GM12878 (cell line): ENCODE measurements around the gene TRIP12. TPM values are rescaled to one million over a fixed set of nuclear protein-coding genes. Genes with fewer than 3 reads are reported as not detected.

Experiments
- ATAC-seq: fragments of 200-7000 bp; cut with Tn5 transposase; 3 replicates; pipeline ENCODE4 v1.9.1; 2020; ENCODE audit warnings: mild to moderate bottlenecking, moderate library complexity
- BruUV-seq: library from RNA; stranded (reverse); fragments of 400-500 nt; replicated peaks from 2 replicates; lab custom pipeline; 2021; lab: Mats Ljungman, UMichigan
- CTCF ChIA-PET: fragments of 300-600 bp; sonication (Branson Sonifier 250); formaldehyde crosslinking; extraction: SDS; loops from one replicate; lab custom pipeline; 2021; ENCODE audit warnings: inconsistent platforms; lab: Yijun Ruan, JAX
- POLR2A ChIA-PET: fragments of 350-600 bp; formaldehyde crosslinking; extraction: SDS; loops from one replicate; lab custom pipeline; 2021; ENCODE audit warnings: inconsistent platforms; lab: Charles Lee
- RAD21 ChIA-PET: fragments of 300-600 bp; sonication (Branson Sonifier 250); formaldehyde crosslinking; loops from one replicate; lab custom pipeline; 2023; ENCODE audit warnings: antibody characterized with exemption; ENCODE audit not compliant: unreplicated experiment; lab: Charles Lee
- SMC1A ChIA-PET: fragments of 300-600 bp; sonication (Branson Sonifier 250); formaldehyde crosslinking; loops from one replicate; lab custom pipeline; 2023; ENCODE audit not compliant: unreplicated experiment, uncharacterized antibody; lab: Charles Lee
- DNase-seq: peaks from one replicate; pipeline ENCODE4 v3.0.0-alpha.2; 2011; ENCODE audit warnings: low read depth, low spot score
- FAIRE-seq: peaks from 3 replicates; lab custom pipeline; 2011; peaks lifted over from hg19 to GRCh38; lab: Jason Lieb, UNC
- H2AFZ ChIP-seq: 2 replicates; pipeline ENCODE4 v1.6.0; 2011; ENCODE audit warnings: low read depth, low read length, control low read depth; ENCODE audit not compliant: control insufficient read depth
- H3K27ac ChIP-seq: 2 replicates; pipeline ENCODE4 v1.5.1; 2011; ENCODE audit warnings: control low read depth; ENCODE audit not compliant: control insufficient read depth, insufficient read depth
- H3K27me3 ChIP-seq, 2 experiments: replicated peaks in 1 of 2; 2 replicates each; pipeline versions ENCODE4 v1.6.0 to v1.6.1; 2011; ENCODE audit warnings: low read length in 1 of 2; ENCODE audit not compliant: control insufficient read depth in 2 of 2, insufficient read depth in 2 of 2
- H3K36me3 ChIP-seq, 2 experiments: 2 replicates each; pipeline ENCODE4 v1.5.1; 2011; ENCODE audit warnings: low read length in 1 of 2; ENCODE audit not compliant: control insufficient read depth in 2 of 2, insufficient read depth in 2 of 2
- H3K4me1 ChIP-seq: 2 replicates; pipeline ENCODE4 v1.6.1; 2011; ENCODE audit warnings: mild to moderate bottlenecking, low read length, moderate library complexity, mixed read lengths; ENCODE audit not compliant: control insufficient read depth, insufficient read depth
- H3K4me2 ChIP-seq: 2 replicates; pipeline ENCODE4 v1.6.0; 2011; ENCODE audit warnings: control low read depth; ENCODE audit not compliant: control insufficient read depth, insufficient read depth
- H3K4me3 ChIP-seq: fragments of 200-600 bp; sonication (generic); 2 replicates; pipeline ENCODE4 v1.5.1; 2016
- H3K79me2 ChIP-seq: 2 replicates; pipeline ENCODE4 v1.6.0; 2011; ENCODE audit warnings: low read length; ENCODE audit not compliant: control insufficient read depth, insufficient read depth
- H3K9ac ChIP-seq: 2 replicates; pipeline ENCODE4 v1.8.0; 2011; ENCODE audit warnings: low read length, control low read depth, mixed read lengths; ENCODE audit not compliant: control insufficient read depth, insufficient read depth
- H3K9me3 ChIP-seq: replicated peaks from 3 replicates; pipeline ENCODE4 v1.5.1; 2011; ENCODE audit warnings: mild to moderate bottlenecking, low read length; ENCODE audit not compliant: control insufficient read depth, insufficient read depth
- H4K20me1 ChIP-seq: 2 replicates; pipeline ENCODE4 v1.6.0; 2011; ENCODE audit not compliant: control insufficient read depth, insufficient read depth
- EGR1 ChIP-seq, 2 experiments: IDR thresholded peaks; 1 replicate in 1 of 2; 2 replicates in 1 of 2; pipeline ENCODE4 v1.6.1; 2011 to 2012; ENCODE audit warnings: low read depth in 2 of 2, low read length in 2 of 2, borderline replicate concordance in 1 of 2, mild to moderate bottlenecking in 1 of 2, moderate library complexity in 1 of 2
- SREBF2 ChIP-seq: IDR thresholded peaks from 2 replicates; pipeline ENCODE4 v1.6.1; 2012; ENCODE audit warnings: mild to moderate bottlenecking, low read length
- TBL1XR1 ChIP-seq: IDR thresholded peaks from 2 replicates; pipeline ENCODE4 v1.6.1; 2012; ENCODE audit warnings: low read depth, low read length, improper control_type of control experiment
- ZNF687 ChIP-seq: fragments of 450-650 bp; IDR thresholded peaks from 2 replicates; pipeline ENCODE4 v1.6.1; 2017; ENCODE audit warnings: mild to moderate bottlenecking, moderate library complexity
- WGBS: methylation state at CpG from one replicate; pipeline ENCODE4 v1.1.6; 2016; ENCODE audit warnings: low lambda C conversion rate; ENCODE audit not compliant: insufficient replicate concordance, insufficient coverage; ENCODE audit errors: missing lambda C conversion rate; 5-methylcytosine and 5-hydroxymethylcytosine counted together
- in situ Hi-C: fragments of 300-500 bp; cut with MboI; formaldehyde crosslinking; loops from 9 replicates; pipeline ENCODE4 v1.14.3; 2018; ENCODE audit warnings: mixed read lengths
- intact Hi-C: fragments of 100-400 bp; cut with micrococcal nuclease; formaldehyde crosslinking; loops from one replicate; pipeline ENCODE4 v1.14.2; 2022; ENCODE audit not compliant: unreplicated experiment
- polyA plus RNA-seq, 11 experiments: library from polyadenylated mRNA; depleted of rRNA in 4 of 11; unstranded in 6 of 11; stranded (reverse) in 5 of 11; fragments of >200 nt; fragmentation: Nextera tagmentation in 4 of 11; fragmentation: Illumina TruSeq in 1 of 11; extraction: Ambion mirVana in 4 of 11; extraction: Trizol in 1 of 11; gene quantifications; 1 replicate in 1 of 11; 2 replicates in 10 of 11; pipeline versions ENCODE4 v1.2.1 to v1.2.3, GENCODE V29; 2011 to 2016; ENCODE audit warnings: inconsistent platforms in 2 of 11, missing spikeins in 2 of 11, low read depth in 1 of 11
- total RNA-seq, 4 experiments: library from RNA; depleted of rRNA in 3 of 4; stranded (reverse); fragments of >200 nt in 3 of 4; fragmentation: Illumina TruSeq in 1 of 4; extraction: Trizol in 1 of 4; gene quantifications; 2 replicates each; pipeline versions ENCODE4 v1.2.1 to v1.2.3, GENCODE V29; 2013 to 2021

Gene TRIP12
- total and polyA plus RNA-seq, 10 of the 15 experiments (the other 5 are each of a cell fraction or from before 2014, with no cell fraction given): 23.1 to 207 (median 97.0) TPM

- Histone ChIP-seq H2AFZ (no peak overlapping the region), H3K4me3 (no peak overlapping the region), H3K27me3 (no peaks in the 10 kb centered on the region), H3K27ac (no peak overlapping the region), H3K79me2 (no peaks in the 10 kb centered on the region), H4K20me1 (no peaks in the 10 kb centered on the region), H3K4me2 (no peak overlapping the region), H3K9me3 (no peaks in the 10 kb centered on the region), H3K9ac (no peak overlapping the region), H3K36me3 (peaks cover 0 to 24% of the 10 kb centered on the region in 2 experiments; a peak in 3 of 4 replicates), H3K4me1 (peaks cover 16% of the 10 kb centered on the region; the same call in 1 of the 2 replicates)
- no peak for DNase-seq
- intact Hi-C loops: no loop called here
- POLR2A ChIA-PET: interaction anchor here (1.0 kb wide), 1 partner anchor 54 kb away, joined by 8 read pairs; no protein-coding TSS in a partner anchor
- WGBS: 98% methylated on average over 3 of the region's 3 CpGs
- no peak for TF ChIP-seq SREBF2
- no peak for TF ChIP-seq EGR1 (IDR thresholded peaks at IDR 0.05; ENCODE audit: borderline replicate concordance in 1 of 2, low read depth in 2 of 2, low read length in 2 of 2)
- no peak for TF ChIP-seq ZNF687
- no peak for TF ChIP-seq TBL1XR1
- ATAC-seq: no peak
- in situ Hi-C loops: no loop called here
- RAD21 ChIA-PET: interaction anchor here (0.6 to 0.7 kb wide), 2 partner anchors 14 to 39 kb away, joined by 3 read pairs; no protein-coding TSS in a partner anchor
- no peak for FAIRE-seq
- BruUV-seq: no TSS peak
- CTCF ChIA-PET: interaction anchor here (1.1 to 4.7 kb wide), 3 partner anchors 17 to 93 kb away, joined by 3 to 34 read pairs (median 3); no protein-coding TSS in a partner anchor
- SMC1A ChIA-PET: interaction anchor here (2.0 kb wide), 1 partner anchor 16 kb away, joined by 8 read pairs; no protein-coding TSS in a partner anchor
Observed at GRCh38 chr2:229818230-229818629, 103.6 kb downstream of the TRIP12 start.
